H1 (cell line): Measurements from ENCODE around the gene GGT6.

Source experiments
- POLR2A ChIP-seq, 2 experiments: IDR thresholded peaks; 1 replicate in 1 of 2; 2 replicates in 1 of 2; pipeline ENCODE4 v1.6.1; 2011; ENCODE audit warnings: low read depth in 2 of 2, low read length in 2 of 2, mild to moderate bottlenecking in 2 of 2; ENCODE audit errors: control extremely low read depth in 1 of 2
- TF ChIP-seq, protein P1 (sequence below), 3 experiments: IDR thresholded peaks; 1 replicate in 2 of 3; 2 replicates in 1 of 3; pipeline versions ENCODE4 v1.5.1 to v1.6.1; 2011; ENCODE audit warnings: low read length in 3 of 3, mild to moderate bottlenecking in 3 of 3, inconsistent platforms in 2 of 3, low read depth in 1 of 3, moderate library complexity in 1 of 3; ENCODE audit not compliant: insufficient read depth in 1 of 3; ENCODE audit errors: control extremely low read depth in 1 of 3

DNA sequence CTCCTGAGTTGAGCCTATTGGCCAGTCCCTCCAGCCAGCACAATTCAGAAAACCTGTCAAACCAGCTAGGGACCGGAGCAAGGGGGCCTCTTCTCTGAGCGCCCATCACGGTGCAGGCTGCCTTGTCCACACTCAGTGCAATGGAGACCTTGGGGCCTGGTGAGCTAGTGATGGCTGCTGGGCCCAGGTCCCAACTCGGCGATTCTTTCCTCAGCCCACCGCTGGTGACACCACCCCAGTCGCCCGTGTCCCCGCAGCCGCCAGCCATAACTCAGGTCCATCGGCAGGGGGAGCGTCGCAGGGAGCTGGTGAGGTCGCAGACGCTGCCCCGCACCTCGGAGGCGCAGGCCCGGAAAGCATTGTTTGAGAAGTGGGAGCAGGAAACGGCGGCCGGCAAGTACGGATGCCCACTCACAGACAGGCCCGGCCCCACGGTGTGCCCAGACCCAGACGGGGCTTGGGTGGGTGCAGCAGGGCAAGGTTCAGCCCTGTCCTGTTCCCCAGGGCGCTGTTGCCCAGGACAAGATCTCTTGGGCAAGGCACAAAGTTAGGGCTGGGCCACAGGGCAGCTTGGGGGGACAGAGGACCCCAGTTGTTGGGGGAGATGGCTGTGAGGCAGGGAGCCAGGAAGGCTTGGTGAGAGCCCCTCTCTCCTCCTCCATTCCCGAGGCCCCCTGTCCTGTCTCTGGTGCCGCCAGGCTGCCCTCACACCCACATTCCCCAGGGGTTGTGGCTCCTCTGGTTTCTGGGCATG is 34.7 kb upstream of the GGT6 start:
- no peak for TF ChIP-seq POLR2A (IDR thresholded peaks at IDR 0.05; ENCODE audit: control extremely low read depth in 1 of 2, low read depth in 2 of 2, low read length in 2 of 2)
- TF ChIP-seq, protein P1, sequence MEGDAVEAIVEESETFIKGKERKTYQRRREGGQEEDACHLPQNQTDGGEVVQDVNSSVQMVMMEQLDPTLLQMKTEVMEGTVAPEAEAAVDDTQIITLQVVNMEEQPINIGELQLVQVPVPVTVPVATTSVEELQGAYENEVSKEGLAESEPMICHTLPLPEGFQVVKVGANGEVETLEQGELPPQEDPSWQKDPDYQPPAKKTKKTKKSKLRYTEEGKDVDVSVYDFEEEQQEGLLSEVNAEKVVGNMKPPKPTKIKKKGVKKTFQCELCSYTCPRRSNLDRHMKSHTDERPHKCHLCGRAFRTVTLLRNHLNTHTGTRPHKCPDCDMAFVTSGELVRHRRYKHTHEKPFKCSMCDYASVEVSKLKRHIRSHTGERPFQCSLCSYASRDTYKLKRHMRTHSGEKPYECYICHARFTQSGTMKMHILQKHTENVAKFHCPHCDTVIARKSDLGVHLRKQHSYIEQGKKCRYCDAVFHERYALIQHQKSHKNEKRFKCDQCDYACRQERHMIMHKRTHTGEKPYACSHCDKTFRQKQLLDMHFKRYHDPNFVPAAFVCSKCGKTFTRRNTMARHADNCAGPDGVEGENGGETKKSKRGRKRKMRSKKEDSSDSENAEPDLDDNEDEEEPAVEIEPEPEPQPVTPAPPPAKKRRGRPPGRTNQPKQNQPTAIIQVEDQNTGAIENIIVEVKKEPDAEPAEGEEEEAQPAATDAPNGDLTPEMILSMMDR (IDR thresholded peaks at IDR 0.05; ENCODE audit: control extremely low read depth in 1 of 3, insufficient read depth in 1 of 3, low read depth in 1 of 3, low read length in 3 of 3): peak; percentile 57 to 76 (median 69)
